Liver (tissue), 9 donors: ENCODE measurements around the gene GABPB1. TPM values are rescaled to one million over a fixed set of nuclear protein-coding genes. Genes with fewer than 3 reads are reported as not detected.

Source experiments
- DNase-seq: peaks from one replicate; pipeline ENCODE4 v3.0.0-alpha.2; 2017; ENCODE audit warnings: low spot score
- H3K27ac ChIP-seq, 2 donors: one replicate each; pipeline ENCODE4 v1.7.0; 2013; ENCODE audit warnings: inconsistent platforms in 2 of 2, low read length in 2 of 2, control low read depth in 1 of 2, low read depth in 1 of 2, mild to moderate bottlenecking in 1 of 2
- H3K27me3 ChIP-seq, 4 donors: one replicate each; pipeline versions ENCODE4 v1.6.1 to v1.7.0; 2013; ENCODE audit warnings: low read length in 3 of 4, inconsistent platforms in 1 of 4, mild to moderate bottlenecking in 1 of 4, moderate library complexity in 1 of 4; ENCODE audit not compliant: control insufficient read depth in 4 of 4, insufficient read depth in 4 of 4
- H3K36me3 ChIP-seq, 4 donors: one replicate each; pipeline versions ENCODE4 v1.6.1 to v1.7.0; 2013; ENCODE audit warnings: low read length in 3 of 4, mild to moderate bottlenecking in 3 of 4, low read depth in 1 of 4, moderate library complexity in 1 of 4; ENCODE audit not compliant: control insufficient read depth in 4 of 4, insufficient read depth in 3 of 4
- H3K4me1 ChIP-seq, 4 donors: one replicate each; pipeline versions ENCODE4 v1.6.1 to v1.7.0; 2013; ENCODE audit warnings: low read length in 3 of 4, mild to moderate bottlenecking in 3 of 4, moderate library complexity in 1 of 4; ENCODE audit not compliant: control insufficient read depth in 4 of 4, insufficient read depth in 4 of 4
- H3K4me3 ChIP-seq, 3 donors: one replicate each; pipeline versions ENCODE4 v1.6.1 to v1.7.0; 2013; ENCODE audit warnings: low read length in 3 of 3, control low read depth in 1 of 3, low read depth in 1 of 3, mild to moderate bottlenecking in 1 of 3
- H3K9ac ChIP-seq, 2 donors: one replicate each; pipeline ENCODE4 v1.7.0; 2013; ENCODE audit warnings: low read length in 2 of 2, mild to moderate bottlenecking in 2 of 2, moderate library complexity in 2 of 2, control low read depth in 1 of 2, low read depth in 1 of 2
- H3K9me3 ChIP-seq, 4 donors: one replicate each; pipeline versions ENCODE4 v1.6.1 to v1.7.0; 2013; ENCODE audit warnings: low read length in 3 of 4; ENCODE audit not compliant: control insufficient read depth in 4 of 4
- ATF3 ChIP-seq: IDR thresholded peaks from 2 replicates; pipeline ENCODE4 v1.6.1; 2016; ENCODE audit warnings: antibody characterized with exemption
- CTCF ChIP-seq: fragments of 150-350 bp; IDR thresholded peaks from 2 replicates; pipeline ENCODE4 v1.5.1; 2017; ENCODE audit warnings: improper control_type of control experiment, low read depth, low read length; ENCODE audit not compliant: missing input control
- EGR1 ChIP-seq, 2 donors: IDR thresholded peaks; 2 replicates each; pipeline ENCODE4 v1.6.1; 2016 to 2018; ENCODE audit warnings: antibody characterized with exemption in 2 of 2, low read depth in 2 of 2
- FOXA1 ChIP-seq: IDR thresholded peaks from 2 replicates; pipeline ENCODE4 v1.6.1; 2016; ENCODE audit warnings: antibody characterized with exemption
- FOXA2 ChIP-seq: IDR thresholded peaks from 2 replicates; pipeline ENCODE4 v1.6.1; 2016; ENCODE audit warnings: antibody characterized with exemption
- GABPA ChIP-seq, 2 donors: IDR thresholded peaks in 1 of 2; conservative IDR thresholded peaks in 1 of 2; 2 replicates each; pipeline ENCODE4 v1.6.1; 2016; ENCODE audit warnings: antibody characterized with exemption in 2 of 2, mild to moderate bottlenecking in 1 of 2, moderate library complexity in 1 of 2
- HNF4A ChIP-seq, 2 donors: conservative IDR thresholded peaks; 2 replicates each; pipeline ENCODE4 v1.6.1; 2016; ENCODE audit warnings: antibody characterized with exemption in 2 of 2, mild to moderate bottlenecking in 2 of 2
- HNF4G ChIP-seq: IDR thresholded peaks from 2 replicates; pipeline ENCODE4 v1.6.1; 2016; ENCODE audit warnings: antibody characterized with exemption
- JUND ChIP-seq, 2 donors: IDR thresholded peaks; 2 replicates each; pipeline ENCODE4 v1.6.1; 2016; ENCODE audit warnings: antibody characterized with exemption in 2 of 2
- NR2F2 ChIP-seq: IDR thresholded peaks from 2 replicates; pipeline ENCODE4 v1.6.1; 2016; ENCODE audit warnings: antibody characterized with exemption
- RAD21 ChIP-seq, 2 donors: IDR thresholded peaks; 2 replicates each; pipeline ENCODE4 v1.6.1; 2016; ENCODE audit warnings: antibody characterized with exemption in 2 of 2, mild to moderate bottlenecking in 2 of 2
- RXRA ChIP-seq, 2 donors: IDR thresholded peaks; 2 replicates each; pipeline ENCODE4 v1.6.1; 2017 to 2018; ENCODE audit warnings: antibody characterized with exemption in 2 of 2, mild to moderate bottlenecking in 1 of 2
- SP1 ChIP-seq: IDR thresholded peaks from 2 replicates; pipeline ENCODE4 v1.6.1; 2018; ENCODE audit warnings: antibody characterized with exemption, mild to moderate bottlenecking
- TAF1 ChIP-seq: conservative IDR thresholded peaks from 2 replicates; pipeline ENCODE4 v1.6.1; 2016; ENCODE audit warnings: antibody characterized with exemption, mild to moderate bottlenecking
- YY1 ChIP-seq: IDR thresholded peaks from 2 replicates; pipeline ENCODE4 v1.6.1; 2016; ENCODE audit warnings: antibody characterized with exemption, mild to moderate bottlenecking
- WGBS: extraction: QIAGEN DNeasy Blood & Tissue Kit; methylation state at CpG from one replicate; pipeline ENCODE4 v1.1.7; 2013; 5-methylcytosine and 5-hydroxymethylcytosine counted together
- polyA plus RNA-seq, 2 donors: library from polyadenylated mRNA; stranded (reverse) in 1 of 2; unstranded in 1 of 2; fragments of 200-250 nt in 1 of 2; fragments of >200 nt in 1 of 2; fragmentation: Nextera tagmentation in 1 of 2; extraction: Ambion mirVana in 1 of 2; gene quantifications; one replicate each; pipeline versions ENCODE4 v1.2.1 to v1.2.3, GENCODE V29; 2013 to 2015
- total RNA-seq, 2 donors: library from RNA; depleted of rRNA; stranded (reverse); fragments of >200 nt; gene quantifications; one replicate each; pipeline ENCODE4 v1.2.3, GENCODE V29; 2014
- TF ChIP-seq, protein P1 (sequence below): IDR thresholded peaks from 2 replicates; pipeline ENCODE4 v1.6.1; 2016; ENCODE audit warnings: antibody characterized with exemption
- TF ChIP-seq, protein P2 (sequence below): IDR thresholded peaks from 2 replicates; pipeline ENCODE4 v1.6.1; 2016; ENCODE audit warnings: antibody characterized with exemption
- TF ChIP-seq, protein P3 (sequence below): IDR thresholded peaks from 2 replicates; pipeline ENCODE4 v1.6.1; 2016; ENCODE audit warnings: antibody characterized with exemption, mild to moderate bottlenecking
- donor health status: healthy.
- donor health status: healthy.
- donor health status: healthy.
- donor health status: healthy.
- donor health status: healthy.

The GABPB1 gene
- total and polyA plus RNA-seq, 4 donors = 4.4 to 23.6 (median 9.8) TPM

DNA sequence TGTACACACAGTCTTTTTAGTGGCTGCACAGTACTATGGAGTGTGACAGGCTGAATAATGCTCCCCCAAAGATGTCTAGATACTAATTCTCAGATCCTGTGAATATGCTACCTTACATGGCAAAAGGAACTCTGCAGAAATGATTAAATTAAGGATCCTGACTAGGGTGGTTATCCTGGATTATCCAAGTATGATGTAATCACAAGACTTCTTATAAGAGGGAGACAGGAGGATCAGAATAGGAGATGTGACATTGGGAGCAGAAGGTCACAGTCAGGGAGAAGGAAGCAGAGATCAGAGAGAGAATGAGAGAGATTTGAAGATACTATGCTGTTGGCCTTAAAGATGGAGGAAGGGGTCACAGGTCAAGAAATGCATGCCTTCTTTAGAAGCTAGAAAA, 34.5 kb downstream of the GABPB1 start:
- TF ChIP-seq, protein P1, sequence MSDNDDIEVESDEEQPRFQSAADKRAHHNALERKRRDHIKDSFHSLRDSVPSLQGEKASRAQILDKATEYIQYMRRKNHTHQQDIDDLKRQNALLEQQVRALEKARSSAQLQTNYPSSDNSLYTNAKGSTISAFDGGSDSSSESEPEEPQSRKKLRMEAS = no peak
- TF ChIP-seq RAD21 (IDR thresholded peaks at IDR 0.05) = no peak
- TF ChIP-seq FOXA1 = no peak
- TF ChIP-seq ATF3 = no peak
- TF ChIP-seq TAF1 = no peak
- no peak for TF ChIP-seq RXRA (IDR thresholded peaks at IDR 0.05)
- no peak for TF ChIP-seq NR2F2
- no peak for TF ChIP-seq JUND (IDR thresholded peaks at IDR 0.05)
- no peak for TF ChIP-seq HNF4A (conservative IDR thresholded peaks at IDR 0.05)
- TF ChIP-seq, protein P2, sequence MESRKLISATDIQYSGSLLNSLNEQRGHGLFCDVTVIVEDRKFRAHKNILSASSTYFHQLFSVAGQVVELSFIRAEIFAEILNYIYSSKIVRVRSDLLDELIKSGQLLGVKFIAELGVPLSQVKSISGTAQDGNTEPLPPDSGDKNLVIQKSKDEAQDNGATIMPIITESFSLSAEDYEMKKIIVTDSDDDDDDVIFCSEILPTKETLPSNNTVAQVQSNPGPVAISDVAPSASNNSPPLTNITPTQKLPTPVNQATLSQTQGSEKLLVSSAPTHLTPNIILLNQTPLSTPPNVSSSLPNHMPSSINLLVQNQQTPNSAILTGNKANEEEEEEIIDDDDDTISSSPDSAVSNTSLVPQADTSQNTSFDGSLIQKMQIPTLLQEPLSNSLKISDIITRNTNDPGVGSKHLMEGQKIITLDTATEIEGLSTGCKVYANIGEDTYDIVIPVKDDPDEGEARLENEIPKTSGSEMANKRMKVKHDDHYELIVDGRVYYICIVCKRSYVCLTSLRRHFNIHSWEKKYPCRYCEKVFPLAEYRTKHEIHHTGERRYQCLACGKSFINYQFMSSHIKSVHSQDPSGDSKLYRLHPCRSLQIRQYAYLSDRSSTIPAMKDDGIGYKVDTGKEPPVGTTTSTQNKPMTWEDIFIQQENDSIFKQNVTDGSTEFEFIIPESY = no peak
- TF ChIP-seq SP1 = no peak
- no peak for TF ChIP-seq YY1
- TF ChIP-seq HNF4G = no peak
- TF ChIP-seq CTCF = no peak
- no peak for TF ChIP-seq GABPA (IDR thresholded peaks at IDR 0.05 in 1 of 2, conservative IDR thresholded peaks at IDR 0.05 in 1 of 2)
- no peak for TF ChIP-seq FOXA2
- TF ChIP-seq EGR1 (IDR thresholded peaks at IDR 0.05; ENCODE audit: low read depth in 2 of 2) = no peak
- TF ChIP-seq, protein P3, sequence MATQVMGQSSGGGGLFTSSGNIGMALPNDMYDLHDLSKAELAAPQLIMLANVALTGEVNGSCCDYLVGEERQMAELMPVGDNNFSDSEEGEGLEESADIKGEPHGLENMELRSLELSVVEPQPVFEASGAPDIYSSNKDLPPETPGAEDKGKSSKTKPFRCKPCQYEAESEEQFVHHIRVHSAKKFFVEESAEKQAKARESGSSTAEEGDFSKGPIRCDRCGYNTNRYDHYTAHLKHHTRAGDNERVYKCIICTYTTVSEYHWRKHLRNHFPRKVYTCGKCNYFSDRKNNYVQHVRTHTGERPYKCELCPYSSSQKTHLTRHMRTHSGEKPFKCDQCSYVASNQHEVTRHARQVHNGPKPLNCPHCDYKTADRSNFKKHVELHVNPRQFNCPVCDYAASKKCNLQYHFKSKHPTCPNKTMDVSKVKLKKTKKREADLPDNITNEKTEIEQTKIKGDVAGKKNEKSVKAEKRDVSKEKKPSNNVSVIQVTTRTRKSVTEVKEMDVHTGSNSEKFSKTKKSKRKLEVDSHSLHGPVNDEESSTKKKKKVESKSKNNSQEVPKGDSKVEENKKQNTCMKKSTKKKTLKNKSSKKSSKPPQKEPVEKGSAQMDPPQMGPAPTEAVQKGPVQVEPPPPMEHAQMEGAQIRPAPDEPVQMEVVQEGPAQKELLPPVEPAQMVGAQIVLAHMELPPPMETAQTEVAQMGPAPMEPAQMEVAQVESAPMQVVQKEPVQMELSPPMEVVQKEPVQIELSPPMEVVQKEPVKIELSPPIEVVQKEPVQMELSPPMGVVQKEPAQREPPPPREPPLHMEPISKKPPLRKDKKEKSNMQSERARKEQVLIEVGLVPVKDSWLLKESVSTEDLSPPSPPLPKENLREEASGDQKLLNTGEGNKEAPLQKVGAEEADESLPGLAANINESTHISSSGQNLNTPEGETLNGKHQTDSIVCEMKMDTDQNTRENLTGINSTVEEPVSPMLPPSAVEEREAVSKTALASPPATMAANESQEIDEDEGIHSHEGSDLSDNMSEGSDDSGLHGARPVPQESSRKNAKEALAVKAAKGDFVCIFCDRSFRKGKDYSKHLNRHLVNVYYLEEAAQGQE = no peak
- Histone ChIP-seq H3K27me3 (no peaks in the 10 kb centered on the region), H3K4me1 (peaks cover 0 to 7% (median 3%) of the 10 kb centered on the region in 4 donors), H3K36me3 (no peaks in the 10 kb centered on the region), H3K4me3 (no peak overlapping the region), H3K9ac (no peak overlapping the region), H3K9me3 (no peaks in the 10 kb centered on the region), H3K27ac (no peak overlapping the region)
- no peak for DNase-seq

GRCh38 chr15:50318697-50319096, 36.3 kb downstream of the GABPB1 start:
- WGBS = 90% methylated on average over 4 of the region's 4 CpGs
- DNase-seq = no peak
- Histone ChIP-seq H3K9me3 (no peaks in the 10 kb centered on the region), H3K36me3 (no peaks in the 10 kb centered on the region), H3K4me1 (peaks cover 0 to 7% (median 3%) of the 10 kb centered on the region in 4 donors), H3K27ac (no peak overlapping the region), H3K4me3 (no peak overlapping the region), H3K27me3 (no peaks in the 10 kb centered on the region), H3K9ac (no peak overlapping the region)
- no peak for TF ChIP-seq JUND (IDR thresholded peaks at IDR 0.05)
- TF ChIP-seq EGR1 (IDR thresholded peaks at IDR 0.05; ENCODE audit: low read depth in 2 of 2) = no peak
- TF ChIP-seq SP1 = no peak
- no peak for TF ChIP-seq NR2F2
- TF ChIP-seq CTCF = no peak
- no peak for TF ChIP-seq FOXA1
- TF ChIP-seq RAD21 (IDR thresholded peaks at IDR 0.05) = no peak
- no peak for TF ChIP-seq HNF4G
- TF ChIP-seq ATF3 = no peak
- TF ChIP-seq, protein P1 = no peak
- TF ChIP-seq HNF4A (conservative IDR thresholded peaks at IDR 0.05) = no peak
- TF ChIP-seq TAF1 = no peak
- no peak for TF ChIP-seq YY1
- TF ChIP-seq, protein P2 = no peak
- TF ChIP-seq RXRA (IDR thresholded peaks at IDR 0.05) = no peak
- TF ChIP-seq FOXA2 = no peak
- no peak for TF ChIP-seq GABPA (IDR thresholded peaks at IDR 0.05 in 1 of 2, conservative IDR thresholded peaks at IDR 0.05 in 1 of 2)
